A549 (cell line): Measurements from ENCODE around the gene QRFPR. TPM values are rescaled to one million over a fixed set of nuclear protein-coding genes. Genes with fewer than 3 reads are reported as not detected.

Experiments
- ATAC-seq, 2 experiments: fragments of 200-7000 bp in 1 of 2; fragments of >200 bp in 1 of 2; cut with Nextera tagmentation in 1 of 2; cut with Tn5 transposase in 1 of 2; 3 replicates each; pipeline versions ENCODE4 v1.8.0 to v1.9.1; 2018 to 2020; ENCODE audit warnings: mild to moderate bottlenecking in 1 of 2, moderate library complexity in 1 of 2
- CTCF ChIA-PET: fragments of 300-600 bp; sonication (Branson Sonifier 250); formaldehyde crosslinking; extraction: SDS; loops from one replicate; lab custom pipeline; 2021; ENCODE audit warnings: antibody characterized with exemption, inconsistent platforms; lab: Yijun Ruan, JAX
- POLR2A ChIA-PET: fragments of 350-600 bp; formaldehyde crosslinking; extraction: SDS; loops from one replicate; lab custom pipeline; 2021; ENCODE audit warnings: antibody characterized with exemption, inconsistent platforms; lab: Yijun Ruan, JAX
- DNase-seq, 2 experiments: peaks; one replicate each; pipeline versions ENCODE4 v3.0.0 to v3.0.0-alpha.2; 2011 to 2016; ENCODE audit warnings: low read depth in 1 of 2, low spot score in 1 of 2
- FAIRE-seq: peaks from 2 replicates; lab custom pipeline; 2011; peaks lifted over from hg19 to GRCh38; lab: Jason Lieb, UNC
- H3K27ac ChIP-seq, 2 experiments: fragments of >200 bp; sonication (Bioruptor Twin); formaldehyde crosslinking; 3 replicates each; pipeline ENCODE4 v1.5.1; 2016 to 2017
- H3K4me1 ChIP-seq: fragments of >200 bp; sonication (Bioruptor Twin); formaldehyde crosslinking; 3 replicates; pipeline ENCODE4 v1.6.1; 2016
- H3K4me2 ChIP-seq: fragments of >200 bp; sonication (Bioruptor Twin); formaldehyde crosslinking; 3 replicates; pipeline ENCODE4 v1.6.1; 2016
- H3K4me3 ChIP-seq: fragments of >200 bp; sonication (Bioruptor Twin); formaldehyde crosslinking; 3 replicates; pipeline ENCODE4 v1.5.1; 2016
- H3K9me3 ChIP-seq: fragments of >200 bp; sonication (Bioruptor Twin); formaldehyde crosslinking; 3 replicates; pipeline ENCODE4 v1.6.1; 2016
- CBX2 ChIP-seq: fragments of 200-600 bp; sonication (generic); IDR thresholded peaks from 2 replicates; pipeline ENCODE4 v1.6.1; 2016; ENCODE audit warnings: low read depth, mild to moderate bottlenecking, borderline replicate concordance
- CEBPB ChIP-seq, 2 experiments: fragments of >200 bp in 1 of 2; sonication (Bioruptor Twin) in 1 of 2; formaldehyde crosslinking in 1 of 2; IDR thresholded peaks; 2 replicates each; pipeline ENCODE4 v1.6.1; 2012 to 2016
- CHD2 ChIP-seq: fragments of 150-350 bp; IDR thresholded peaks from 2 replicates; pipeline ENCODE4 v1.6.1; 2014; ENCODE audit warnings: low read length; ENCODE audit not compliant: partially characterized antibody
- CHD4 ChIP-seq: fragments of 200-600 bp; sonication (generic); IDR thresholded peaks from 2 replicates; pipeline ENCODE4 v1.6.1; 2016; ENCODE audit warnings: antibody characterized with exemption, mild to moderate bottlenecking, borderline replicate concordance
- CTCF ChIP-seq: fragments of >200 bp; sonication (Bioruptor Twin); formaldehyde crosslinking; IDR thresholded peaks from 3 replicates; pipeline ENCODE4 v1.5.1; 2016
- ESRRA ChIP-seq: fragments of 150-350 bp; IDR thresholded peaks from 2 replicates; pipeline ENCODE4 v1.6.1; 2014; ENCODE audit warnings: mild to moderate bottlenecking, low read length, borderline replicate concordance
- FOXS1 ChIP-seq: fragments of 250-450 bp; sonication (Bioruptor Pico); IDR thresholded peaks from 2 replicates; pipeline ENCODE4 v1.5.0; 2020; ENCODE audit warnings: mild to moderate bottlenecking, moderate library complexity
- HOXB5 ChIP-seq: fragments of 250-450 bp; sonication (Bioruptor Pico); IDR thresholded peaks from 2 replicates; pipeline ENCODE4 v1.5.0; 2020; ENCODE audit warnings: mild to moderate bottlenecking, moderate library complexity
- JUNB ChIP-seq: fragments of >200 bp; sonication (Bioruptor Twin); formaldehyde crosslinking; IDR thresholded peaks from 2 replicates; pipeline ENCODE4 v1.6.1; 2016
- NPAS2 ChIP-seq: fragments of 250-450 bp; sonication (Bioruptor Pico); IDR thresholded peaks from 2 replicates; pipeline ENCODE4 v1.8.0; 2022; ENCODE audit warnings: mild to moderate bottlenecking, moderate library complexity, borderline replicate concordance
- NR3C1 ChIP-seq: fragments of >200 bp; sonication (Bioruptor Twin); formaldehyde crosslinking; IDR thresholded peaks from 3 replicates; pipeline ENCODE4 v1.6.1; 2017
- PHF8 ChIP-seq: fragments of 200-600 bp; sonication (generic); IDR thresholded peaks from 2 replicates; pipeline ENCODE4 v1.6.1; 2016; ENCODE audit warnings: low read depth, mild to moderate bottlenecking, antibody characterized with exemption, moderate library complexity, borderline replicate concordance
- POLR2A ChIP-seq: IDR thresholded peaks from 2 replicates; pipeline ENCODE4 v1.6.1; 2012; ENCODE audit warnings: mild to moderate bottlenecking, low read length
- RAD21 ChIP-seq, 2 experiments: fragments of >200 bp in 1 of 2; sonication (Bioruptor Twin) in 1 of 2; formaldehyde crosslinking in 1 of 2; IDR thresholded peaks in 1 of 2; conservative IDR thresholded peaks in 1 of 2; 2 replicates in 1 of 2; 3 replicates in 1 of 2; pipeline ENCODE4 v1.6.1; 2012 to 2018; ENCODE audit warnings: inconsistent platforms in 1 of 2
- REST ChIP-seq: fragments of 200-600 bp; sonication (generic); IDR thresholded peaks from 2 replicates; pipeline ENCODE4 v1.6.1; 2016; ENCODE audit warnings: antibody characterized with exemption, mild to moderate bottlenecking, moderate library complexity
- RFX5 ChIP-seq: fragments of 450-650 bp; IDR thresholded peaks from 2 replicates; pipeline ENCODE4 v1.7.1; 2014; ENCODE audit warnings: antibody characterized with exemption, mild to moderate bottlenecking, moderate library complexity
- RNF2 ChIP-seq: fragments of 200-600 bp; sonication (generic); IDR thresholded peaks from 2 replicates; pipeline ENCODE4 v1.6.1; 2016; ENCODE audit warnings: low read depth, mild to moderate bottlenecking, antibody characterized with exemption, moderate library complexity, borderline replicate concordance
- SMC3 ChIP-seq: fragments of >200 bp; sonication (Bioruptor Twin); formaldehyde crosslinking; IDR thresholded peaks from 3 replicates; pipeline ENCODE4 v1.6.1; 2018; ENCODE audit warnings: inconsistent platforms
- SREBF2 ChIP-seq: fragments of 450-650 bp; IDR thresholded peaks from 2 replicates; pipeline ENCODE4 v1.6.1; 2014; ENCODE audit warnings: mild to moderate bottlenecking, moderate library complexity
- TP53 ChIP-seq: fragments of 250-450 bp; sonication (Bioruptor Pico); IDR thresholded peaks from 2 replicates; pipeline ENCODE4 v1.5.0; 2021; ENCODE audit warnings: mild to moderate bottlenecking, moderate library complexity
- WGBS: methylation state at CpG from one replicate; pipeline ENCODE4 v1.1.6; 2017; ENCODE audit errors: missing lambda C conversion rate; 5-methylcytosine and 5-hydroxymethylcytosine counted together
- polyA plus RNA-seq, 4 experiments: library from polyadenylated mRNA; depleted of rRNA in 3 of 4; stranded (reverse); fragments of >200 nt; fragmentation: RNase III in 1 of 4; extraction: RNeasy Plus Mini Kit Qiagen cat#74134 plus additional on column Dnase treatment in 1 of 4; gene quantifications; 2 replicates in 3 of 4; 3 replicates in 1 of 4; pipeline ENCODE4 v1.2.3, GENCODE V29; 2011 to 2017

Gene QRFPR
- polyA plus RNA-seq, 2 of the 4 experiments (the other 2 are of a cell fraction) = not detected

- ChIA-PET POLR2A (no interaction called here), CTCF (interaction anchor here (1.6 kb wide), 1 partner anchor 9 kb away, joined by 3 read pairs; no protein-coding TSS in a partner anchor)
- Histone ChIP-seq H3K27ac (no peak overlapping the region), H3K9me3 (no peaks in the 10 kb centered on the region), H3K4me1 (no peaks in the 10 kb centered on the region), H3K4me3 (no peak overlapping the region), H3K4me2 (no peak overlapping the region)
- no peak for TF ChIP-seq PHF8
- no peak for TF ChIP-seq FOXS1 (CRISPR knock-in tag)
- no peak for TF ChIP-seq RNF2
- no peak for TF ChIP-seq TP53
- no peak for TF ChIP-seq REST
- no peak for TF ChIP-seq NPAS2 (CRISPR knock-in tag)
- TF ChIP-seq ESRRA = no peak
- TF ChIP-seq SMC3 = no peak
- no peak for TF ChIP-seq CEBPB (IDR thresholded peaks at IDR 0.05)
- 39% methylated on average over 1 of the region's 1 CpG for WGBS
- FAIRE-seq (no peak), DNase-seq (no peak), ATAC-seq (no peak)
These were observed 72.5 kb downstream of the QRFPR start for GRCh38 chr4:121308328-121308663.

- ChIA-PET CTCF (interaction anchor here (1.2 to 1.6 kb wide), 2 partner anchors 8 to 95 kb away, joined by 3 read pairs; no protein-coding TSS in a partner anchor), POLR2A (no interaction called here)
- Histone ChIP-seq H3K4me1 (no peaks in the 10 kb centered on the region), H3K27ac (no peak overlapping the region), H3K9me3 (no peaks in the 10 kb centered on the region), H3K4me3 (no peak overlapping the region), H3K4me2 (no peak overlapping the region)
- FAIRE-seq (no peak), ATAC-seq (0 out of 6 replicates have a peak, but pooled peaks of 1 of the 2 experiments have one; percentile 38), DNase-seq (peak; percentile 2 to 33)
- TF ChIP-seq JUNB (no peak), CTCF (peak; percentile 30; the same call in 2 of the 3 replicates), RAD21 (conservative IDR thresholded peaks at IDR 0.05 in 1 of 2, IDR thresholded peaks at IDR 0.05 in 1 of 2) (peak; percentile 24 to 62; a peak in 4 of 5 replicates)
- 0% methylated on average over 5 of the region's 5 CpGs for WGBS
These were observed 73.1 kb downstream of the QRFPR start for GRCh38 chr4:121307445-121308327.

GRCh38 chr4:121306931-121307330, 73.9 kb downstream of the QRFPR start:
- POLR2A ChIA-PET = no interaction called here
- no peak overlapping the region for H3K4me3 ChIP-seq
- DNase-seq = no peak
- 53% methylated on average over 1 of the region's 1 CpG for WGBS
- CTCF ChIA-PET = interaction anchor here (1.2 to 1.6 kb wide), 2 partner anchors 7 to 94 kb away, joined by 3 read pairs; no protein-coding TSS in a partner anchor
- no peak overlapping the region for H3K27ac ChIP-seq
- ATAC-seq = no peak
- no peaks in the 10 kb centered on the region for H3K4me1 ChIP-seq
- no peak for FAIRE-seq
- no peaks in the 10 kb centered on the region for H3K9me3 ChIP-seq
- no peak overlapping the region for H3K4me2 ChIP-seq
- TF ChIP-seq REST = no peak
- no peak for TF ChIP-seq RFX5
- no peak for TF ChIP-seq SMC3
- no peak for TF ChIP-seq POLR2A
- no peak for TF ChIP-seq CTCF
- no peak for TF ChIP-seq SREBF2
- TF ChIP-seq RNF2 = no peak
- TF ChIP-seq CHD4 = no peak
- no peak for TF ChIP-seq CHD2
- no peak for TF ChIP-seq CBX2
- no peak for TF ChIP-seq HOXB5 (CRISPR knock-in tag)
- no peak for TF ChIP-seq NR3C1
